Gastrocnemius medialis (tissue), 4 donors: ENCODE measurements around the gene RNF25.

Experiments used
- CTCF ChIP-seq, 5 experiments: fragments of 450-650 bp in 3 of 5; fragments of 200-600 bp in 2 of 5; sonication (generic) in 2 of 5; IDR thresholded peaks in 4 of 5; conservative IDR thresholded peaks in 1 of 5; 1 replicate in 4 of 5; 2 replicates in 1 of 5; pipeline ENCODE4 v1.5.1; 2016 to 2019; ENCODE audit warnings: antibody characterized with exemption in 5 of 5, mild to moderate bottlenecking in 3 of 5, moderate library complexity in 3 of 5
- POLR2A ChIP-seq, 2 donors: fragments of 450-650 bp; IDR thresholded peaks; one replicate each; pipeline ENCODE4 v1.6.1; 2017; ENCODE audit warnings: antibody characterized with exemption in 2 of 2, mild to moderate bottlenecking in 2 of 2, moderate library complexity in 2 of 2

- TF ChIP-seq POLR2A (IDR thresholded peaks at IDR 0.05), result no peak
- TF ChIP-seq CTCF (IDR thresholded peaks at IDR 0.05 in 4 of 5, conservative IDR thresholded peaks at IDR 0.05 in 1 of 5), result no peak
These were observed 7.9 kb downstream of the RNF25 start for GRCh38 chr2:218663901-218664300.
